ENCODE data around the gene SCT.

DNA sequence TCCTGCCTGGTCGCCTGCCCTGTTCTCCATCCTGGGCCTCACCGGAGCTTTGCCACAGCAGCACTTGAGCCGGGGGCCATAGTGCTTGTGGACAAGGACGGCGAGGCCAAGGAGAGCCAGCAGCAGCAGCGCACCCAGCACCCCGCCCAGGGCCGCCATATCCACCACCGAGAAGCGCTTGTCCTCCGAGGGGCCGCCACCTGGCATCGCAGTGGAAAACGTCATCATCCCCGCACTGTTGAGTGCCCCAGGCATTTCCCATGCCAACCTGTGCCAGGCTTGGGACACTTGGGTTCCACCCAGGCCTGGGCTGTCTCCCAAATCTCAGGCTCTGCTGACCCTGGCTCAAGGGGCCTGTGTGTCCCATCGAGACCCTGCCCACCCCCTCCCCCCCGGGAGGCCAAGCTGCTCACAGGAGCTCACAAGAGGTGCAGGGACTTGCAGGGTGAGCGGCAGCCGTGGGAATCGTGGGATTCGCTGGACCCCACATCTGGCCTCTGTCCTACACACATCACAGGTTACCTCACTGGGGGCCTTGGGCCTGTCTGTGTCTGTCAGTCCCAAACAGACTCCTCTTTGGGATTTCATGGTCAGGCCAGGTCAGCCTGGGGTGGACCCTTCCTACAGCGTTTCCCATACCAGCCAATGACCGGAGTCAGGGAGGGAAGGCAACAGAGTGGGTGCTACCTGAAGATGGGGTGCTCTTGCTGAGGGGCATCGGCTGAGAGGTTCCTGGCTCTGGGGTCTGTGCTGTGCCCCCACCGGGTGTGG lies 8.9 kb downstream of the SCT start:
- TF ChIP-seq CTCF (conservative IDR thresholded peaks at IDR 0.05 in 1 of 2, IDR thresholded peaks at IDR 0.05 in 1 of 2; ENCODE audit: low read depth in 1 of 2, low read length in 2 of 2), result no peak
- TF ChIP-seq EZH2 (IDR thresholded peaks at IDR 0.05; ENCODE audit: low read length, missing control alignments), result no peak

Data from fibroblast of lung (primary cell).